ENCODE measurements around the gene SLC25A11. TPM values are rescaled to one million over a fixed set of nuclear protein-coding genes. Genes with fewer than 3 reads are reported as not detected.

The SLC25A11 gene
- total RNA-seq, 1 donor from 2014 or later, result 45.7 TPM

- Histone ChIP-seq H3K9me3 (no peaks in the 10 kb centered on the region), H3K27me3 (no peaks in the 10 kb centered on the region), H3K4me3 (peak overlapping the region; percentile 68 to 83), H3K4me1 (peaks cover 44% of the 10 kb centered on the region), H3K27ac (peak overlapping the region; percentile 96), H3K36me3 (peaks cover 0 to 6% of the 10 kb centered on the region in 2 donors)
- TF ChIP-seq POLR2A (IDR thresholded peaks at IDR 0.05) (peak in 1 of 2 donors; percentile 40), POLR2AphosphoS5 (IDR thresholded peaks at IDR 0.05; ENCODE audit: insufficient read depth in 1 of 2, low read depth in 1 of 2) (no peak)
- DNase-seq (ENCODE audit: extremely low spot score in 2 of 2), result peak; percentile 100
- intact Hi-C loops (cut with DNase I), result no loop called here
Measured at GRCh38 chr17:4966844-4967538, 27.1 kb upstream of the SLC25A11 start.

DNA sequence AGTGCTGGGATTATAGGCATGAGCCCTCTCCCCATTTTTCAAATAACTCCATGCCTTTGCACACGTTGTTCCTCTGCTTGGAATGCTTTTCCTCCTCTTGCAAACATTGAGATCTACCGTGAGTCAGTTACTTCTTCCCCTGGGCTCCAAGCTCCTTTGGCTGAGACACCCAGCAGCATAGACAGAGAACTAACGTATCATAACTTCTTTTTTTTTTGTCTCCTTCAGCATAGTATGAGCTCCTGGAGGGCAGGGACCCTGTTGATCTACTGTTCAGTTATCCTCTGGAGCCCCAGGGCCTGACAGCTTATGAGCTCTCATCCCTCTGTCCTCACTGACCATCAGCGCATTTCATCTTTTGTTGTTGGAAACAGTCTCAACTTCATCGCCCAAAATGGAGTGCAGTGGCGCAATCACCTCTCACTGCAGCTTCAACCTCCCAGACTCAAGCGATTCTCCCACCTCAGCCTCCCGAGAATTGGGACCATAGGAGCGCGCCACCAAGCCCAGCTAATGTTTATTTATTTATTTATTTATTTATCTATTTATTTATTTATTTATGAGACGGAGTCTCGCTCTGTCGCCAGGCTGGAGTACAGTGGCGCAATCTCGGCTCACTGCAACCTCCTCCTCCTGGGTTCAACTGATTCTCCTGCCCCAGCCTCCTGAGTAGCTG, 25.6 kb upstream of the SLC25A11 start:
- peaks cover 44% of the 10 kb centered on the region for H3K4me1 ChIP-seq
- no peak overlapping the region for H3K4me3 ChIP-seq
- H3K27ac ChIP-seq, result peak overlapping the region; percentile 96
- TF ChIP-seq, protein P1, sequence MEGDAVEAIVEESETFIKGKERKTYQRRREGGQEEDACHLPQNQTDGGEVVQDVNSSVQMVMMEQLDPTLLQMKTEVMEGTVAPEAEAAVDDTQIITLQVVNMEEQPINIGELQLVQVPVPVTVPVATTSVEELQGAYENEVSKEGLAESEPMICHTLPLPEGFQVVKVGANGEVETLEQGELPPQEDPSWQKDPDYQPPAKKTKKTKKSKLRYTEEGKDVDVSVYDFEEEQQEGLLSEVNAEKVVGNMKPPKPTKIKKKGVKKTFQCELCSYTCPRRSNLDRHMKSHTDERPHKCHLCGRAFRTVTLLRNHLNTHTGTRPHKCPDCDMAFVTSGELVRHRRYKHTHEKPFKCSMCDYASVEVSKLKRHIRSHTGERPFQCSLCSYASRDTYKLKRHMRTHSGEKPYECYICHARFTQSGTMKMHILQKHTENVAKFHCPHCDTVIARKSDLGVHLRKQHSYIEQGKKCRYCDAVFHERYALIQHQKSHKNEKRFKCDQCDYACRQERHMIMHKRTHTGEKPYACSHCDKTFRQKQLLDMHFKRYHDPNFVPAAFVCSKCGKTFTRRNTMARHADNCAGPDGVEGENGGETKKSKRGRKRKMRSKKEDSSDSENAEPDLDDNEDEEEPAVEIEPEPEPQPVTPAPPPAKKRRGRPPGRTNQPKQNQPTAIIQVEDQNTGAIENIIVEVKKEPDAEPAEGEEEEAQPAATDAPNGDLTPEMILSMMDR (IDR thresholded peaks at IDR 0.05), result no peak
- DNase-seq (ENCODE audit: extremely low spot score in 2 of 2), result no peak
- no peaks in the 10 kb centered on the region for H3K9me3 ChIP-seq
- intact Hi-C loops (cut with DNase I), result no loop called here
- H3K36me3 ChIP-seq, result peaks cover 0 to 6% of the 10 kb centered on the region in 2 donors
- H3K27me3 ChIP-seq, result no peaks in the 10 kb centered on the region

- H3K27me3 ChIP-seq, result no peaks in the 10 kb centered on the region
- H3K4me1 ChIP-seq, result peaks cover 7% of the 10 kb centered on the region
- peaks cover 0 to 20% of the 10 kb centered on the region in 2 donors for H3K36me3 ChIP-seq
- no peaks in the 10 kb centered on the region for H3K9me3 ChIP-seq
- no peak for TF ChIP-seq POLR2A (IDR thresholded peaks at IDR 0.05)
- TF ChIP-seq POLR2AphosphoS5 (IDR thresholded peaks at IDR 0.05; ENCODE audit: insufficient read depth in 1 of 2, low read depth in 1 of 2), result no peak
- TF ChIP-seq, protein P1 (IDR thresholded peaks at IDR 0.05), result no peak
- DNase-seq (ENCODE audit: extremely low spot score in 2 of 2), result no peak
- intact Hi-C loops (cut with DNase I), result no loop called here
- no peak overlapping the region for H3K4me3 ChIP-seq
- no peak overlapping the region for H3K27ac ChIP-seq
Measured at GRCh38 chr17:4960279-4960922, 20.6 kb upstream of the SLC25A11 start.

DNA sequence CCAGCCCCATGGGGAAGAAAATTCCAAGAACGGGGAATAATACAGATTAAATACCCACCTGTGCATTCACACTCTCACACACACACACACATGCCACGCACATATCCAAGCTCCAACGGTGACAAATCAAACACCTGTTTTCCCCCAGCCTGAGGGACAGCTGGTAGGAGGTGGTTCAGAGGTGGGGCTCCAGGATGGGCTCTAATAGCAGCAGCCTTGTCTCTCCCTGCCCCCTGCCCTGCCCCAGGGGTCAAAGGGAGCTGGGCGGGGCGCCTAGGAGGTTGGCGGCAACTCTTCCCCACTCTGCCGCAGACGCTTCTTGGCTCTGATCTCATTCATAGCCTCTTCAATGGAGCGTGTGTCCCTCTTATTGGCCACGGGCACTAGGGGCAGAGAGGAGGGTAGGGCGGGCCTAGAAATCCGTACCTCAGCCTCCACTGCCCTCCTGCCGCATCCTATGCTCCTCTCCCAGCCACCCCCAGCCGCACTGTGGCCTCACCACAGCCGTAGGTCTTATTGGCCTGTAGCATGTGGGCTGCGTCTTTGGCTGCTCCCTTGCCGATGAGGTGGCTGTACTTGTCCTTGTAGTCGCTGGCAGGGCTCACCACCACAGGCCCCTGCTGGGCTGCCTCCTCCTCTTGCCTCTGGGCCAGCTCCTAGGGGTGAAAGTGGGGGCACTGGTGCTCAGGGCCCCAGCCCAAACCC, 19.6 kb upstream of the SLC25A11 start:
- peaks cover 0 to 20% of the 10 kb centered on the region in 2 donors for H3K36me3 ChIP-seq
- intact Hi-C loops (cut with DNase I), result no loop called here
- no peak overlapping the region for H3K4me3 ChIP-seq
- H3K27ac ChIP-seq, result no peak overlapping the region
- TF ChIP-seq, protein P1 (IDR thresholded peaks at IDR 0.05), result no peak
- TF ChIP-seq POLR2A (IDR thresholded peaks at IDR 0.05) (no peak), POLR2AphosphoS5 (IDR thresholded peaks at IDR 0.05; ENCODE audit: insufficient read depth in 1 of 2, low read depth in 1 of 2) (no peak)
- H3K4me1 ChIP-seq, result no peaks in the 10 kb centered on the region
- H3K27me3 ChIP-seq, result no peaks in the 10 kb centered on the region
- H3K9me3 ChIP-seq, result no peaks in the 10 kb centered on the region
- DNase-seq (ENCODE audit: extremely low spot score in 2 of 2), result no peak

- Histone ChIP-seq H3K4me1 (peaks cover 5% of the 10 kb centered on the region), H3K4me3 (no peak overlapping the region), H3K9me3 (no peaks in the 10 kb centered on the region), H3K27ac (no peak overlapping the region), H3K36me3 (peaks cover 0 to 20% of the 10 kb centered on the region in 2 donors), H3K27me3 (no peaks in the 10 kb centered on the region)
- TF ChIP-seq POLR2AphosphoS5 (IDR thresholded peaks at IDR 0.05; ENCODE audit: insufficient read depth in 1 of 2, low read depth in 1 of 2) (no peak), POLR2A (IDR thresholded peaks at IDR 0.05) (no peak)
- intact Hi-C loops (cut with DNase I), result no loop called here
- DNase-seq (ENCODE audit: extremely low spot score in 2 of 2), result no peak
Measured at GRCh38 chr17:4958102-4958501, 18.3 kb upstream of the SLC25A11 start.

Data from vagina (tissue), 2 donors.